Measurements from ENCODE around the gene C1orf56. TPM values are rescaled to one million over a fixed set of nuclear protein-coding genes. Genes with fewer than 3 reads are reported as not detected.

Gene C1orf56
- total RNA-seq: 3.0 and 3.1 TPM in 2 replicates

GRCh38 chr1:151047591-151047924 lies at the start of gene C1orf56:
Gene C1orf56 (plus strand): TSS chr1:151047751. CDS start chr1:151047848, 97 bp downstream.
- H3K4me3 ChIP-seq (ENCODE audit: low read depth, low read length): peak within 1 kb of the TSS; percentile 73
- no peak for DNase-seq (ENCODE audit: low read depth)
- no peak for TF ChIP-seq CTCF (conservative IDR thresholded peaks at IDR 0.05; ENCODE audit: low read depth, low read length)

- no peak overlapping the region for H3K4me3 ChIP-seq (ENCODE audit: low read depth, low read length)
- DNase-seq (ENCODE audit: low read depth): no peak
- TF ChIP-seq CTCF (conservative IDR thresholded peaks at IDR 0.05; ENCODE audit: low read depth, low read length): no peak
Observed at GRCh38 chr1:150997949-150998348, 49.6 kb upstream of the C1orf56 start.

GRCh38 chr1:150999051-150999674 lies 48.4 kb upstream of the C1orf56 start:
- DNase-seq (ENCODE audit: low read depth): no peak
- no peak for TF ChIP-seq CTCF (conservative IDR thresholded peaks at IDR 0.05; ENCODE audit: low read depth, low read length)
- no peak overlapping the region for H3K4me3 ChIP-seq (ENCODE audit: low read depth, low read length)

- TF ChIP-seq CTCF (conservative IDR thresholded peaks at IDR 0.05; ENCODE audit: low read depth, low read length): no peak
- H3K4me3 ChIP-seq (ENCODE audit: low read depth, low read length): no peak overlapping the region
- DNase-seq (ENCODE audit: low read depth): no peak
Observed at GRCh38 chr1:150999926-151000325, 47.6 kb upstream of the C1orf56 start.

GRCh38 chr1:151000408-151000807 lies 47.1 kb upstream of the C1orf56 start:
- no peak for TF ChIP-seq CTCF (conservative IDR thresholded peaks at IDR 0.05; ENCODE audit: low read depth, low read length)
- H3K4me3 ChIP-seq (ENCODE audit: low read depth, low read length): no peak overlapping the region
- no peak for DNase-seq (ENCODE audit: low read depth)

- H3K4me3 ChIP-seq (ENCODE audit: low read depth, low read length): no peak overlapping the region
- no peak for DNase-seq (ENCODE audit: low read depth)
- TF ChIP-seq CTCF (conservative IDR thresholded peaks at IDR 0.05; ENCODE audit: low read depth, low read length): no peak
Observed at GRCh38 chr1:151001602-151002001, 45.9 kb upstream of the C1orf56 start.

- TF ChIP-seq CTCF (conservative IDR thresholded peaks at IDR 0.05; ENCODE audit: low read depth, low read length): no peak
- DNase-seq (ENCODE audit: low read depth): no peak
- no peak overlapping the region for H3K4me3 ChIP-seq (ENCODE audit: low read depth, low read length)
Observed at GRCh38 chr1:151002051-151002450, 45.5 kb upstream of the C1orf56 start.

Data from epithelial cell of proximal tubule (primary cell).